Measurements from ENCODE around the gene ZNF835.

Gene ZNF835

GRCh38 chr19:56637976-56638555, 33.5 kb downstream of the ZNF835 start:
- H3F3A ChIP-seq (ENCODE audit: insufficient read depth) = no peaks in the 10 kb centered on the region
- no peak overlapping the region for H3K4me2 ChIP-seq (ENCODE audit: low read depth, low read length, poor library complexity, severe bottlenecking)
- H3K4me3 ChIP-seq (ENCODE audit: insufficient read depth, low read length, poor library complexity, severe bottlenecking) = no peak overlapping the region
- no peaks in the 10 kb centered on the region for H3K9me2 ChIP-seq (replicated peaks; ENCODE audit: insufficient read depth, low read length)
- no peaks in the 10 kb centered on the region for H3K36me3 ChIP-seq (ENCODE audit: low read length)
- no peaks in the 10 kb centered on the region for H3K27me3 ChIP-seq (ENCODE audit: low read length)
- H2AFZ ChIP-seq (ENCODE audit: low read depth, low read length, severe bottlenecking) = no peak overlapping the region
- no peak overlapping the region for H3K27ac ChIP-seq (ENCODE audit: low read depth, low read length)
- H3K9ac ChIP-seq (ENCODE audit: low read length) = no peak overlapping the region
- peaks cover 4% of the 10 kb centered on the region; the same call in 1 of the 2 replicates for H3K9me3 ChIP-seq (ENCODE audit: insufficient read depth, low read length)
- TF ChIP-seq CTCF (IDR thresholded peaks at IDR 0.05; ENCODE audit: insufficient read depth, low read length, poor library complexity, severe bottlenecking) (no peak), EZH2phosphoT487 (conservative IDR thresholded peaks at IDR 0.05; ENCODE audit: low read length) (no peak)
- H3K79me2 ChIP-seq (ENCODE audit: insufficient read depth, low read length) = no peaks in the 10 kb centered on the region
- no peaks in the 10 kb centered on the region for H4K20me1 ChIP-seq (ENCODE audit: low read depth, low read length)

GRCh38 chr19:56633021-56633420, 38.5 kb downstream of the ZNF835 start:
- no peak overlapping the region for H3K27ac ChIP-seq (ENCODE audit: low read depth, low read length)
- no peak overlapping the region for H3K9ac ChIP-seq (ENCODE audit: low read length)
- H3K79me2 ChIP-seq (ENCODE audit: insufficient read depth, low read length) = no peaks in the 10 kb centered on the region
- H3K36me3 ChIP-seq (ENCODE audit: low read length) = no peaks in the 10 kb centered on the region
- H3K9me2 ChIP-seq (replicated peaks; ENCODE audit: insufficient read depth, low read length) = no peaks in the 10 kb centered on the region
- H4K20me1 ChIP-seq (ENCODE audit: low read depth, low read length) = no peaks in the 10 kb centered on the region
- H3K4me3 ChIP-seq (ENCODE audit: insufficient read depth, low read length, poor library complexity, severe bottlenecking) = no peak overlapping the region
- TF ChIP-seq EZH2phosphoT487 (conservative IDR thresholded peaks at IDR 0.05; ENCODE audit: low read length) (no peak), CTCF (IDR thresholded peaks at IDR 0.05; ENCODE audit: insufficient read depth, low read length, poor library complexity, severe bottlenecking) (no peak)
- peaks cover 4% of the 10 kb centered on the region; the same call in 1 of the 2 replicates for H3K9me3 ChIP-seq (ENCODE audit: insufficient read depth, low read length)
- H2AFZ ChIP-seq (ENCODE audit: low read depth, low read length, severe bottlenecking) = no peak overlapping the region
- H3F3A ChIP-seq (ENCODE audit: insufficient read depth) = no peaks in the 10 kb centered on the region
- H3K27me3 ChIP-seq (ENCODE audit: low read length) = no peaks in the 10 kb centered on the region
- H3K4me2 ChIP-seq (ENCODE audit: low read depth, low read length, poor library complexity, severe bottlenecking) = no peak overlapping the region

- no peak overlapping the region for H3K9ac ChIP-seq (ENCODE audit: low read length)
Observed at GRCh38 chr19:56625708-56626107, 45.8 kb downstream of the ZNF835 start.

More at GRCh38 chr19:56625708-56626107, 45.8 kb downstream of the ZNF835 start:
- Histone ChIP-seq H3K79me2 (ENCODE audit: insufficient read depth, low read length) (no peaks in the 10 kb centered on the region), H3K4me3 (ENCODE audit: insufficient read depth, low read length, poor library complexity, severe bottlenecking) (no peak overlapping the region), H3K9me3 (ENCODE audit: insufficient read depth, low read length) (no peaks in the 10 kb centered on the region), H2AFZ (ENCODE audit: low read depth, low read length, severe bottlenecking) (no peak overlapping the region), H4K20me1 (ENCODE audit: low read depth, low read length) (no peaks in the 10 kb centered on the region), H3K4me2 (ENCODE audit: low read depth, low read length, poor library complexity, severe bottlenecking) (no peak overlapping the region), H3K9me2 (replicated peaks; ENCODE audit: insufficient read depth, low read length) (no peaks in the 10 kb centered on the region), H3F3A (ENCODE audit: insufficient read depth) (no peaks in the 10 kb centered on the region), H3K36me3 (ENCODE audit: low read length) (no peaks in the 10 kb centered on the region), H3K27ac (ENCODE audit: low read depth, low read length) (no peak overlapping the region), H3K27me3 (ENCODE audit: low read length) (no peaks in the 10 kb centered on the region)
- TF ChIP-seq EZH2phosphoT487 (conservative IDR thresholded peaks at IDR 0.05; ENCODE audit: low read length) (no peak), CTCF (IDR thresholded peaks at IDR 0.05; ENCODE audit: insufficient read depth, low read length, poor library complexity, severe bottlenecking) (no peak)

Data from SU-DHL-6 (cell line).